GM21423 (cell line): Measurements from ENCODE around the gene CS.
"Not testable (repeated sequence)": the region's sequence is repeated elsewhere in the genome, so short reads cannot be mapped to it uniquely, and the experiment has no call there.

Source experiments
- ATAC-seq: cut with Tn5 transposase; IDR thresholded peaks from one replicate; pipeline ENCODE4 v1.9.1; 2021; ENCODE audit warnings: mild to moderate bottlenecking, moderate library complexity; ENCODE audit not compliant: unreplicated experiment

CS gene

GRCh38 chr12:56282579-56282978, 17.6 kb downstream of the CS start:
- ATAC-seq = no peak

- ATAC-seq = no peak
These were observed 18.1 kb downstream of the CS start for GRCh38 chr12:56282030-56282429.

- ATAC-seq = no peak
These were observed 19.3 kb downstream of the CS start for GRCh38 chr12:56280849-56281248.

GRCh38 chr12:56278905-56279304, 21.2 kb downstream of the CS start:
- no peak for ATAC-seq

- ATAC-seq = no peak
These were observed 25.8 kb downstream of the CS start for GRCh38 chr12:56274299-56274698.

GRCh38 chr12:56272468-56272867, 27.7 kb downstream of the CS start:
- not testable (repeated sequence) for ATAC-seq

- no peak for ATAC-seq
These were observed 29.1 kb downstream of the CS start for GRCh38 chr12:56271031-56271430.

- no peak for ATAC-seq
These were observed 32.6 kb downstream of the CS start for GRCh38 chr12:56267443-56268071.

GRCh38 chr12:56266693-56267442, 33.3 kb downstream of the CS start, which contains the start of gene COQ10A:
TSS of gene COQ10A (plus strand) at chr12:56266942. CDS start at chr12:56267119, 177 bp downstream.
- peak; percentile 83 for ATAC-seq

- ATAC-seq = not testable (repeated sequence)
These were observed 34.0 kb downstream of the CS start for GRCh38 chr12:56266068-56266692.

- ATAC-seq = not testable (repeated sequence)
These were observed 37.2 kb downstream of the CS start for GRCh38 chr12:56262955-56263354.

- no peak for ATAC-seq
These were observed 38.5 kb downstream of the CS start for GRCh38 chr12:56261503-56262232.

GRCh38 chr12:56260921-56261320, 39.2 kb downstream of the CS start:
- no peak for ATAC-seq

- no peak for ATAC-seq
These were observed 39.8 kb downstream of the CS start for GRCh38 chr12:56260380-56260779.

GRCh38 chr12:56258820-56259183, 41.3 kb downstream of the CS start:
- no peak for ATAC-seq

- peak; percentile 83 for ATAC-seq
These were observed 41.9 kb downstream of the CS start, which contains the start of gene ANKRD52 for GRCh38 chr12:56258068-56258819. TSS of gene ANKRD52 (minus strand) at chr12:56258384. CDS start at chr12:56258269, 115 bp downstream.

- ATAC-seq = peak; percentile 11
These were observed 42.6 kb downstream of the CS start for GRCh38 chr12:56257491-56258067.

GRCh38 chr12:56257071-56257470, 43.1 kb downstream of the CS start:
- ATAC-seq = no peak

GRCh38 chr12:56256326-56256960, 43.7 kb downstream of the CS start:
- ATAC-seq = no peak

- no peak for ATAC-seq
These were observed 44.5 kb downstream of the CS start for GRCh38 chr12:56255671-56256070.
